HUES6 (cell line): Measurements from ENCODE around the gene IMPG2.

Experiments
- H3K27ac ChIP-seq: 2 replicates; pipeline ENCODE4 v1.7.0; 2013; ENCODE audit warnings: low read depth, mild to moderate bottlenecking, low read length, inconsistent platforms
- H3K27me3 ChIP-seq: 2 replicates; pipeline ENCODE4 v1.6.1; 2013; ENCODE audit warnings: low read length; ENCODE audit not compliant: control insufficient read depth, insufficient read depth
- H3K36me3 ChIP-seq: 2 replicates; pipeline ENCODE4 v1.6.1; 2013; ENCODE audit warnings: low read length; ENCODE audit not compliant: control insufficient read depth, insufficient read depth
- H3K4me1 ChIP-seq: 2 replicates; pipeline ENCODE4 v1.6.1; 2013; ENCODE audit warnings: low read length; ENCODE audit not compliant: control insufficient read depth, insufficient read depth
- H3K4me3 ChIP-seq: 2 replicates; pipeline ENCODE4 v1.5.1; 2013; ENCODE audit warnings: low read depth, low read length
- H3K9ac ChIP-seq: one replicate; pipeline ENCODE4 v1.6.1; 2013; ENCODE audit warnings: mild to moderate bottlenecking, low read length
- H3K9me3 ChIP-seq: 2 replicates; pipeline ENCODE4 v1.6.1; 2013; ENCODE audit warnings: low read depth, low read length; ENCODE audit not compliant: control insufficient read depth, insufficient read depth

IMPG2 gene

GRCh38 chr3:101259485-101260341, 60.7 kb downstream of the IMPG2 start:
- Histone ChIP-seq H3K4me1 (no peaks in the 10 kb centered on the region; the same call in 1 of the 2 replicates), H3K9ac (no peak overlapping the region), H3K27ac (no peak overlapping the region), H3K9me3 (no peaks in the 10 kb centered on the region), H3K36me3 (no peaks in the 10 kb centered on the region), H3K27me3 (peaks cover 3% of the 10 kb centered on the region; the same call in 1 of the 2 replicates), H3K4me3 (no peak overlapping the region)

GRCh38 chr3:101256511-101256910, 63.9 kb downstream of the IMPG2 start:
- H3K9ac ChIP-seq, result no peak overlapping the region
- no peaks in the 10 kb centered on the region for H3K36me3 ChIP-seq
- peaks cover 3% of the 10 kb centered on the region; the same call in 1 of the 2 replicates for H3K27me3 ChIP-seq
- peaks cover 5% of the 10 kb centered on the region for H3K4me1 ChIP-seq
- no peaks in the 10 kb centered on the region for H3K9me3 ChIP-seq
- H3K27ac ChIP-seq, result no peak overlapping the region
- H3K4me3 ChIP-seq, result no peak overlapping the region

GRCh38 chr3:101255441-101255840, 64.9 kb downstream of the IMPG2 start:
- Histone ChIP-seq H3K9ac (no peak overlapping the region), H3K27me3 (peaks cover 3% of the 10 kb centered on the region; the same call in 1 of the 2 replicates), H3K9me3 (no peaks in the 10 kb centered on the region), H3K27ac (no peak overlapping the region), H3K36me3 (no peaks in the 10 kb centered on the region), H3K4me1 (peaks cover 5% of the 10 kb centered on the region), H3K4me3 (no peak overlapping the region)

- Histone ChIP-seq H3K36me3 (no peaks in the 10 kb centered on the region), H3K9me3 (no peaks in the 10 kb centered on the region), H3K9ac (no peak overlapping the region), H3K4me3 (no peak overlapping the region), H3K4me1 (peaks cover 5% of the 10 kb centered on the region; the same call in 1 of the 2 replicates), H3K27me3 (peaks cover 3% of the 10 kb centered on the region; the same call in 1 of the 2 replicates), H3K27ac (no peak overlapping the region)
Measured at GRCh38 chr3:101253396-101253795, 67.0 kb downstream of the IMPG2 start.

- Histone ChIP-seq H3K9me3 (no peaks in the 10 kb centered on the region), H3K9ac (no peak overlapping the region), H3K36me3 (no peaks in the 10 kb centered on the region), H3K27me3 (peaks cover 3% of the 10 kb centered on the region; the same call in 1 of the 2 replicates), H3K27ac (no peak overlapping the region), H3K4me1 (peaks cover 5% of the 10 kb centered on the region; the same call in 1 of the 2 replicates), H3K4me3 (no peak overlapping the region)
Measured at GRCh38 chr3:101252945-101253344, 67.4 kb downstream of the IMPG2 start.

- no peak overlapping the region for H3K9ac ChIP-seq
- H3K9me3 ChIP-seq, result no peaks in the 10 kb centered on the region
- H3K27ac ChIP-seq, result no peak overlapping the region
- no peaks in the 10 kb centered on the region for H3K36me3 ChIP-seq
- no peak overlapping the region for H3K4me3 ChIP-seq
- peaks cover 3% of the 10 kb centered on the region; the same call in 1 of the 2 replicates for H3K27me3 ChIP-seq
- H3K4me1 ChIP-seq, result peaks cover 5% of the 10 kb centered on the region; the same call in 1 of the 2 replicates
Measured at GRCh38 chr3:101252307-101252706, 68.1 kb downstream of the IMPG2 start.

GRCh38 chr3:101251441-101251840, 68.9 kb downstream of the IMPG2 start:
- no peaks in the 10 kb centered on the region for H3K27me3 ChIP-seq
- no peaks in the 10 kb centered on the region for H3K9me3 ChIP-seq
- no peaks in the 10 kb centered on the region for H3K36me3 ChIP-seq
- no peak overlapping the region for H3K9ac ChIP-seq
- no peak overlapping the region for H3K4me3 ChIP-seq
- no peak overlapping the region for H3K27ac ChIP-seq
- peaks cover 5% of the 10 kb centered on the region; the same call in 1 of the 2 replicates for H3K4me1 ChIP-seq

GRCh38 chr3:101249522-101249921, 70.9 kb downstream of the IMPG2 start:
- H3K27me3 ChIP-seq, result no peaks in the 10 kb centered on the region
- no peaks in the 10 kb centered on the region for H3K9me3 ChIP-seq
- H3K4me3 ChIP-seq, result no peak overlapping the region
- H3K27ac ChIP-seq, result no peak overlapping the region
- H3K9ac ChIP-seq, result no peak overlapping the region
- no peaks in the 10 kb centered on the region for H3K36me3 ChIP-seq
- peaks cover 5% of the 10 kb centered on the region; the same call in 1 of the 2 replicates for H3K4me1 ChIP-seq

GRCh38 chr3:101248736-101249135, 71.6 kb downstream of the IMPG2 start:
- peaks cover 5% of the 10 kb centered on the region; the same call in 1 of the 2 replicates for H3K4me1 ChIP-seq
- H3K36me3 ChIP-seq, result no peaks in the 10 kb centered on the region
- no peaks in the 10 kb centered on the region for H3K27me3 ChIP-seq
- H3K9ac ChIP-seq, result no peak overlapping the region
- H3K9me3 ChIP-seq, result no peaks in the 10 kb centered on the region
- H3K27ac ChIP-seq, result no peak overlapping the region
- no peak overlapping the region for H3K4me3 ChIP-seq

GRCh38 chr3:101244212-101244575, 76.2 kb downstream of the IMPG2 start:
- H3K9me3 ChIP-seq, result no peaks in the 10 kb centered on the region

More at GRCh38 chr3:101244212-101244575, 76.2 kb downstream of the IMPG2 start:
- H3K36me3 ChIP-seq, result no peaks in the 10 kb centered on the region
- no peaks in the 10 kb centered on the region for H3K27me3 ChIP-seq
- H3K4me3 ChIP-seq, result no peak overlapping the region
- 0 out of 2 replicates have a peak, but pooled peaks cover 8% of the 10 kb centered on the region for H3K4me1 ChIP-seq
- H3K27ac ChIP-seq, result no peak overlapping the region
- H3K9ac ChIP-seq, result no peak overlapping the region
